Posterior cingulate gyrus (tissue), 11 donors: ENCODE measurements around the gene TPCN2.
A peak's percentile ranks its signal among the peaks of the same experiment; 100 is the strongest.

ENCODE experiments used
- DNase-seq, 10 donors: peaks; one replicate each; pipeline versions ENCODE4 v3.0.0 to v3.0.0-alpha.2; 2020 to 2021; ENCODE audit warnings: mixed read lengths in 3 of 10
- intact Hi-C: fragments of 100-400 bp; cut with DNase I; formaldehyde crosslinking; loops from one replicate; pipeline ENCODE4 v1.15.1; 2023

The TPCN2 gene

DNA sequence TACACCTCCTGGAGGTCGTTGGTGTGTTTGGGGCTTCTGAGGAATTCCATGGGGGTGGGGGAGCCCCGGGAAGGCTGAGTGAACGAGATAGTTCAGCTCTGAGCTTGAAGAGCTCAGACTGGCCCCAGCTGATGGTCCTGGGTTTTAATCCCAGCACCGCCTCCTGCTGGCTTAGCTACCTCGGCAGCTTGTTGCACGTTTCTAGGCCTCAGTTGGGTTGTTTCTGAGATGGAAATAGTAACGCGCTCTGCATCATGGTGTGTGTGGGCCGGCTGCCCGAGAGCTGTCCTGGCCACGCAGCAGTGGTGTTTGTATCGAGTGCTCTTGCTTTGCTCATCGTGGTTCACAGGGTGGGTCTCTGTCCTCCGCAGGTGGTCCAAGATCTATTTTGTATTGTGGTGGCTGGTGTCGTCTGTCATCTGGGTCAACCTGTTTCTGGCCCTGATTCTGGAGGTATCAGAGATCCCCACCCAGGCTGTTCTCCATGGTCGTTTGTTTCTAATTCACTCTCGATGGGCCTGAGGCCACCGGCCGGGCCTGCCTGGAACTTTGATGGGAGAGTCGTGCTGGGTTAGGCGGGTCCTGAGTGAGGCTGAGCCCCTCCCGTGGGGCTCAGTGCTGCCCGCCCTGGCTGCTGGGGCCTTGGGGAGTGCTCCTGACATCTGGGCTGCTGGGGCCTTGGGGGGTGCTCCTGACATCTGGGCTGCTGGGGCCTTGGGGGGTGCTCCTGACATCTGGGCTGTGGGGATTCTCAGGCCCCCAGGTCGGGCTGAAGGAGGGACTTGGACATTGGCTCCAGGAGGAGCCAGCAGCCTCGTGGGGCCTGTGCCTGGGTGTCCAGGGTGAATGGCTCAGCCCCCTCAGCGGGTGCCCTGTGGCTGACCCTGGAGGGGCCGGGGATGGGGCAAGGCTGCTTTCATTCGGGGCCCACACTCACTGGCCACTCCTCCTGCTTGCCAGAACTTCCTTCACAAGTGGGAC is 37.7 kb downstream of the TPCN2 start:
- intact Hi-C loops, result no loop called here
- peak in 7 of 10 donors; percentile 32 to 92 (median 58) for DNase-seq

- intact Hi-C loops, result no loop called here
- DNase-seq, result no peak
Observed at GRCh38 chr11:69087133-69087524, 38.4 kb downstream of the TPCN2 start.

GRCh38 chr11:69087811-69088210 is 39.1 kb downstream of the TPCN2 start:
- no peak for DNase-seq
- intact Hi-C loops, result no loop called here

GRCh38 chr11:69088676-69089146 is 40.0 kb downstream of the TPCN2 start:
- DNase-seq, result peak in 9 of 10 donors; percentile 36 to 95 (median 68)
- intact Hi-C loops, result no loop called here

DNA sequence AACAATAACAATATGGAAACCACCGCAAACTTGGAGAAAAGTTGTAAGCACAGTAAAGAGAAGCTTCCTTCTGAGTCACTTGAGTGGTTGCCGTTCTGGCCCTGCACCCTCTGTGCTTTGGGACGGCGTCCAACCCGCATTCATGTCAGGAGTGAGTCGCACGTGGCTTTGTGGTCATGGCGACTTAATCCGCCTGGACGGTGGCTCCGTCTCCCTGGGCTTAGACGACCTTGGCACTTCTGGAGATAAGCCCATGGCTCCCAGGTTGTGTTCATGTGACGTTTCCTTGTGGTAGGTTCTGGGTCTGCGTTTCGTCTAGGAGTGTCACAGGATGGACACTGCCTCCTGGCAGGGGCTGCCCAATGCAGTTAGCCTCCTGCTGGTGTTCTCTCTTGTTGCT is 40.5 kb downstream of the TPCN2 start:
- no peak for DNase-seq
- intact Hi-C loops, result no loop called here

- no peak for DNase-seq
- intact Hi-C loops, result no loop called here
Observed at GRCh38 chr11:69091638-69092165, 43.0 kb downstream of the TPCN2 start.

DNA sequence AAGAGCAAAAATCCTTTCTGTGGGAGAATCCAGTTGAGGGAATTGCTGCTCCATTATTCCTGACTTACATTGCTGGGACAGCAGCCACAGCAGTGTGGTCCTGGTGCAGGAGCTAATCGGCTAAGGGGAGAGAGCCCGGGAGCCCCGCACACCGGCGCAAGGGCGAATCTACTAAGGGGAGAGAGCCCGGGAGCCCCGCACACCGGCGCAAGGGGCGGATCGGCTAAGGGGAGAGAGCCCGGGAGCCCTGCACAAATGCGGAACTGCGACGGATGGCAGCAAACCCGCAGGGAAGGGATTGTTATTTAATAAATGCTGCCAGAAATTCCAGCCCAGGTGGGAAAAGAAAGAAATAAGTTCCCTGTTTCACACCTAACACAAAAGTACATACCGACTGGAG is 43.5 kb downstream of the TPCN2 start:
- intact Hi-C loops, result no loop called here
- DNase-seq, result no peak

DNA sequence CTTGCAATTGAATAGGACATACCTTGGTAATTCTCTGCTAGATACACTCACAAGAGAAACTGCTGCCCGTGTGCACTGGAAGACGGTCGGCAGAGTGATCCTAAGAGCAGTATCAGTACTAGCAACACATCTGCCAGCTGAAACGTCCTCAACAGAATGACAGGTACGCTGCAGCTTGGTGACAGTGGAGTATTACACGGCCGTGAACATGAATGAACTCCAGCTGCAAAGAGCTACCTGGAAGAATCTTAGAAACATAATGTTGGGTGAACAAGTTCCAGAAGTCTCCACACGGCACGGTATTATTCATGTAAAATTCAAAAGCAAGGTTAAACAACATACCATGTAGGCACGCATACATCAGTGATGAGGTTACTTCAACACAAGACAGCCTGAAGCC is 44.4 kb downstream of the TPCN2 start:
- no peak for DNase-seq
- intact Hi-C loops, result no loop called here

DNA sequence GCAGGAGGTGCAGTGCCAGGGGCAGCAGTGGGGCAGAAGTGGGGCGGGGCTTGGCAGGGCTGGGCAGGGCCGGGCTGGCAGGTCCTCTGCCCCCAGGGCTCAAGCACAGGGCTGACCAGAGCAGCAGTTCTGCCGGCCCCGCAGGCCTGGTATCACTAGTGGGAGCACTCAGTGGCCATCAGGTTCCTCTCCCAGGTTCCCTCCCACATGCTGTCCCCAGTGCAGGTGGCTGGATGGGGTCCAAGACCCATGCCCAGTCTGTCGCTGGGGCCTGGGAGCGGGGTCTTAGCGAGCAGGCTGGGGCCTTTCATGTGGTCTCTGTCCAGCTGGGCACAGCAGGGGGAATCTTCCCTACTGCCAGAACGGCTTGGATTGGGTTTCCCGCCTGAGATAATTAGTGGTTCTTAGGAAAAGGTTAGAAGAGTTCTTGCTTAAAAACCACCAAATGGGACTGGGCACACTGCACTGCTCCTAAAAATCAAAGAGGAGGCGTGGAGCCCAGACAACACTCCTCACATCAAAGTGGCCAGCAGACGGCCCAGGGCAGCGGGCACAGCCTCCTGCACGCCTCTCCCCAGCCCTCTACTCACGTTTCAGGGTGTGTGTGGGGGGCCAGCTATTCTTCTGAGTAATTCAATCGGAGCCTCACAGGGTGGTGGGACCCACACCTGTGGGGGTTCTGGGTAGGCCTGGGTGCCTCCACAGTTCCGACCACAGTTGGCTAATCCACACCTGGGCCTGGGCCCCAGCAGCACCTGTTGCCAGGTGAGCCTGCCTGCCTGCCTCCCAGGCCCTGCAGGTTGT is 45.6 kb downstream of the TPCN2 start:
- intact Hi-C loops, result no loop called here
- DNase-seq, result no peak

DNA sequence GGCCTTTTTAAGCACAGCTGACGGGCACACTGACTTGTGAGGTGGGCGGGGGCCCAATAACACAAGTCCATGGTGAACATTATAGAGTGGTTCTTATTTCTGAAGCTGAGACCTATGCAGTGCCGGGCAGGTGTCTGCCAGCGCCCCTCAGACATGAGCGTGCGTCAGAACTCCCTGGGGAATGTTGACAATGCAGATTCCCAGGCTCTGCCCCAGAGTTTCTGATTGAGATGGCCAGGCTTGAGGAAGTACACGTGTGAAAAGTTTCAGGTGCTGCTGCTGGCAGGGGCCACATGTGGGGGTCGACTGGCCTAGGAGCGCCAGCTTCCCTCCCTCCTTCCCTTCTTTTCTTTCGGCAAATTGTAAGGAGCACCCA is 46.2 kb downstream of the TPCN2 start:
- no peak for DNase-seq
- intact Hi-C loops, result no loop called here

DNA sequence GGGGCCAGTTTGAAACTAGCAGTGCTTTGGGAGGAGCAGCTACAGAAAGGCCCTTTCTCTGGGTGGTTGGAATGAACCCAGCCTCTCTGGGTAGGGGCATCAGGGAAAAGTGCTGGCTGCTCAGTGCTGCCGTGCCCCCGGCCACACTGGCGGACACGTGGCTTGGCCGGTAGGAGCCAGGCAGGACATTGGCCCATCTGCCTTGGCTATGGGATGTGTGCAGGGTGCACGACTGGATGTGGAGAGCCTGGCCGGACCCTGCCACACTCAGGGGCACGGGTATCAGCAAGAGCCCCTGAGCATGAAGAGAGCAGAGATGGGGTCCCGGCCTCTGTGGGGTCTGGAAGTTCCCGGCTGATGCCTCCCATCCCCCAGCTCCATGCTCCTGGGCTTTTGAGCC is 46.6 kb downstream of the TPCN2 start:
- intact Hi-C loops, result no loop called here
- DNase-seq, result peak in 1 of 10 donors; percentile 23

- intact Hi-C loops, result no loop called here
- DNase-seq, result no peak
Observed at GRCh38 chr11:69096473-69096872, 47.7 kb downstream of the TPCN2 start.

DNA sequence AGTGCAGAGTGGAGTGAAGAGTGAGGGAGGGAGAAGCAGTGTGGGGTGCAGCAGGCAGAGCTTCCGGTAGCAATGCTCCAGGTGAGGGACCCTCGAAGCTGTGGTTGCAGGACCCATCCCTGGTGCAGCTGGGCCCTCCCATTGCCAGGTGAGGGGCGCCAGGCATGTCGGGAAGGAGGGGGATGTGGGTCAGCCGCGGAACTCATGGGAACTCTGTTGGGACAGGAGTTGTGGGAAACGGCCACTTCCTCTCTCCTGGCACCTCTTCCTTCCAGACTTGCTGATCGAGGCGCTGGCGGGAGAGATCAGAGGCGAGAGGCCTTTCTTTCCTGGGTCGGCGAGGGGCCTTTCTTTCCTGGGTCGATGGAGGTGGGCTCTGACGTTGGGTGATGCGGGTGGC is 48.5 kb downstream of the TPCN2 start:
- intact Hi-C loops, result no loop called here
- no peak for DNase-seq

GRCh38 chr11:69099180-69099579 is 50.4 kb downstream of the TPCN2 start:
- DNase-seq, result no peak
- intact Hi-C loops, result no loop called here

DNA sequence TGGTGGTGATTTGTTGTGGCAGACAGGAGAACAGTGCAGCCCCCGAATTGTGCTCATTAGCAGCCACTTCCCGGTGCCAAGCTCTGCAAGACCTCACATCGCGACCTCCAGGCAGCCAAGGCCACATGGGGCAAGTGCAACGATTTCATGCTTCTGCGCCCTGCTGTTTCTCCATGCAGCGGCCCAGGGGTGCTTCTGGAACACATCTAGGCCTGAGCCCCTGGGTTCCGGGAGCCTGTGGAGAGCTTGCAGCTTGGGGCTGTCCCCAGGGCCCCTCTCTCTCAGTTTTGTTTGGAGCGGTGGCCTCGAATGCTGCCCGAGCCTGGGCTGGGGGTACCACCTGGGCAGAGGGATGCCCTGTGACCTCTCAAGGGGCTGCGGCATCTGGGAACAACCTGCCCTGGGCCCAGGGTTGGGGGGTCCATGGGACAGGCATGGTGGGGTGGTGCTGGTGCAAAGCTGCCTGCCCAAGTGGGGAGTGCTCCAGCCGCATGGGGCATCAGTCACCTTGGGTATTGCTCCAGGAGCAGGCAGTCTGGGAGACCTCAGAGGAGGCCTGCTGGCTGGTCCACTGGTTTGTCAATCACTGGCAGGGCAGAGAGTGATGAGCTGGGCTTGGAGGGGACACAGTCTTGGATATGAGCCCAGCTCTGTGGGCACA is 51.9 kb downstream of the TPCN2 start:
- no peak for DNase-seq
- intact Hi-C loops, result loop anchor here (1.0 kb wide), 2 partner anchors 543 to 570 kb away; no protein-coding TSS in a partner anchor

- DNase-seq, result peak; percentile 36 to 96 (median 70)
- intact Hi-C loops, result loop anchor here (1.0 kb wide), 2 partner anchors 542 to 569 kb away; no protein-coding TSS in a partner anchor
Observed at GRCh38 chr11:69101115-69101791, 52.5 kb downstream of the TPCN2 start.

DNA sequence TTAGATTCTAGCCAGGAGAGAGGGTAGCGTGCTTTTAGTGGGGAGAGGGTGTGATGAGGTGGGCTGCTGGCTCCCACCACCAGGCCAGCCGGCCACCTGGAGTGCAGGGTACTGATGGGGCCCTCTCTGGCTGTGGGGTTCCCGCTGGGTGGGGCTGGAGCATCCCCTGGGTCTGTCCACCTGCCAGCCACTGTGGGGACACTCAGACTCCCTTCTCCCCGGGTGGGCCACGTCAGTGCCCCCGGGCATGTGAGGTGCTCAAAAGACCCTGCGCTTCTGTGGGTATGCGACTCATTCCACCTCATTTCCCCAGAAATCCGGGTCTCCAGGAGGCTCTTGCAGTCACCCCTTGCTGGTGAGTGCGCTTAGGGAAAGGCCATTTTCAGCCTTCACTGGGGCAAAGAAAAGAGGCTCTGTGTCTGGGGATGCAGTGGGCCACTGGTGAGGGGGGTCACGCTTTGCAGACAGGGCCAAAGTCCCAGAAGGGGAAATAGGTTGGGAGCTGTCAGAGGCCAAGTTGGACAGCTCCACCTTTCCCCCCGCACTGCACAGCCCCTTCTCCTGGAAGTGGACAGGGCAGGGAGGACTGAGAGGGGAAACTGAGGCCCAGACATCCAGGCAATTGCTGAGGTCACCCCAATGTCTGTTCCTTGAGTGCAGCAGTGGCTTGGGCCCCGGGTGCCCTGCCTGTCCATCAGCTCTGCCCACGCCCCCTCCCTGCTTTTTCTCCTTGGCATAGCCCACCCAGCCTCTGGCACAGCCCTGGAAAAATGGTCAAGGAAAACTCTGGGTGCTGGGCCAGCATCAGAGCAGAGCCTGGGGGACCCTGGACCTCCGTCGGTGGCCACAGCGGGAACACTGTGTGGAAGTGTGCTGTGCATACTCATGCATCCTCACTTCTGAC is 53.3 kb downstream of the TPCN2 start:
- intact Hi-C loops, result loop anchor here (1.0 kb wide), 2 partner anchors 541 to 568 kb away; no protein-coding TSS in a partner anchor
- no peak for DNase-seq

GRCh38 chr11:69102732-69103615 is 54.2 kb downstream of the TPCN2 start:
- DNase-seq, result no peak
- intact Hi-C loops, result no loop called here
